GM12891 (cell line): ENCODE data around the gene MAPK4.

ENCODE experiments used
- DNase-seq: peaks from one replicate; pipeline ENCODE4 v3.0.0; 2011; ENCODE audit warnings: low spot score; ENCODE audit not compliant: insufficient read length
- FAIRE-seq: peaks from 2 replicates; lab custom pipeline; 2011; peaks lifted over from hg19 to GRCh38; lab: Jason Lieb, UNC
- PAX5 ChIP-seq: IDR thresholded peaks from 2 replicates; pipeline ENCODE4 v1.6.1; 2011; ENCODE audit warnings: low read length, moderate library complexity, mild to moderate bottlenecking; ENCODE audit not compliant: insufficient read depth, severe bottlenecking
- POLR2A ChIP-seq: IDR thresholded peaks from 2 replicates; pipeline ENCODE4 v1.6.1; 2011; ENCODE audit warnings: low read depth, low read length, control low read depth
- POLR2AphosphoS5 ChIP-seq: IDR thresholded peaks from 2 replicates; pipeline ENCODE4 v1.6.1; 2011; ENCODE audit warnings: low read depth, low read length, control low read depth
- POU2F2 ChIP-seq: IDR thresholded peaks from 2 replicates; pipeline ENCODE4 v1.6.1; 2011; ENCODE audit warnings: low read depth, mild to moderate bottlenecking, control low read depth, low read length, moderate library complexity
- SPI1 ChIP-seq: IDR thresholded peaks from 2 replicates; pipeline ENCODE4 v1.6.1; 2011; ENCODE audit warnings: low read depth, low read length, control low read depth
- TAF1 ChIP-seq: IDR thresholded peaks from 2 replicates; pipeline ENCODE4 v1.6.1; 2011; ENCODE audit warnings: low read depth, low read length, control low read depth

The MAPK4 gene

DNA sequence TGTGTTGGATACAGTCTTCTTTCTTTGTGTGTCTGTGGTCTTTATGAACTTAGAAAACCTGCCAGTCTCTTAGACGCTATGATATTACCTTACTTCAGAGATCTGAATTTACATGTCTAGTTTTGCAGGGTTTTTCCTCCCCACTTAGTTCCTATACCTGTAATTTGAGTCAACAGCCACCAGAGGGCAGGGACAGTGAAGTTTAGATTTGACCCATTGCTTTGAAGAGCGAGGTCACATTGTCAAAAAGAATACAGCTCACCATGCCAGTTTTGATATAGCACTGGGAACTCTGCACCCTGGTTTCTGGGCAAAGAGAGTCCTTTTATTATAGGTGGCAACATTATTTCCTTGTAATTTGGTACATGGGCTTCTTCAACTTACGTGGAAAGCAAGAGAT is 102.3 kb downstream of the MAPK4 start:
- peak; percentile 43 for FAIRE-seq
- no peak for TF ChIP-seq PAX5
- no peak for TF ChIP-seq POLR2AphosphoS5
- no peak for TF ChIP-seq SPI1
- TF ChIP-seq TAF1: no peak
- no peak for TF ChIP-seq POLR2A
- no peak for TF ChIP-seq POU2F2
- DNase-seq: peak; percentile 33

DNA sequence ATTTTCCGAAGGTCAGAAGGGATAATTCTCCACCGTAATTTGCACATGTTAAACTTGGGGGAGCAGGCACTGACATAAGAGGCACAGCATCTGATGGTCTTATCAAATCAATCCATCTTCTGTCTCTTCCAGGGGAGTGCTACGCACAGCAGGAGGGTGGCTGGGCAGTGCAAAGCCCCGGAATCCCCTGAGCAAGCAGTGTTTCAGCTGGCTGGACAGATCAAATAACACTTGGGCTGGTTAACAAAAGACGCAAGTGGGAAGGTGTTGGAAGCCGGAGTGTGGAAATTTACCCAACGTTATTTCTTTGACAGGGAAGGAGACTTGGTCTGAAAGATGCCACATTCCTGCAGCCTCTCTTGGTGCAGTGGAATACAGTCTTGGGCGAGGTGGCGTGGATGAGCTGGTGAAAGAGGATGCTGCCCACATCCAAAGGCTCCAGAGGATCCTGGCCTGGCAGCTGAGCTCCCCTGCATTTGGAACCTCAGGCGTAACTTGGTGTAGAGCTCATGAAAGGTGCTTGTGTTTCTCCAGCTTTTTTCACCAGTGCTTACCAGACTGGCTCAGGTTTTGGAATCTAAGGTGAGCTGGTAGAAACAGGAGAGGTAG is 103.0 kb downstream of the MAPK4 start:
- DNase-seq (no peak), FAIRE-seq (no peak)
- TF ChIP-seq POU2F2 (no peak), SPI1 (no peak), POLR2A (no peak), PAX5 (no peak), POLR2AphosphoS5 (no peak)

- DNase-seq (no peak), FAIRE-seq (no peak)
- TF ChIP-seq POU2F2 (no peak), POLR2A (no peak), TAF1 (no peak)
Observed at GRCh38 chr18:50663626-50664441, 103.9 kb downstream of the MAPK4 start.

GRCh38 chr18:50665015-50665414 is 105.1 kb downstream of the MAPK4 start:
- FAIRE-seq (no peak), DNase-seq (no peak)
- TF ChIP-seq POLR2A (no peak), SPI1 (no peak), POU2F2 (no peak), PAX5 (no peak), TAF1 (no peak), POLR2AphosphoS5 (no peak)

DNA sequence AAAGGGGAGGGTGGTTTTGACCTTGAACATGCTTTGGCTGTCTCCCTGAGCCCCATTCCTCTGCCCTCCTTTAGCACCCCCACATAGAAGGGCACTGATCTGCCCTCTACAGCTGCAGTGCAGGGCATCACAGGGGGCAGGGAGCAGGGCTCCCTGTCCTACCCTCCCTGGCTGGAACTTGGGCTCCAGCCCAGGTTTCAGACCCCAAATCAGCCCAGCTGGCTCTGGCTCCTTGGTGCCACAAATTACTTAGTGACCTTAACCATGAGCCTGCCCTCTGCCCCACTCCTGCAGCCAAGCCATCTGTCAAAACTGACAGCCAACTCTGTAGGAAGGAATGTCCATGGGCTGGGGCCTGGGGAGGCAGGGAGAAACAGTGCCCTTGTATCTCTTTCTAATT is 105.6 kb downstream of the MAPK4 start:
- TF ChIP-seq PAX5: no peak
- no peak for TF ChIP-seq POLR2A
- no peak for TF ChIP-seq POLR2AphosphoS5
- no peak for TF ChIP-seq SPI1
- no peak for TF ChIP-seq TAF1
- no peak for TF ChIP-seq POU2F2
- no peak for FAIRE-seq
- no peak for DNase-seq

GRCh38 chr18:50666536-50666935 is 106.6 kb downstream of the MAPK4 start:
- FAIRE-seq: no peak
- DNase-seq: no peak
- TF ChIP-seq POU2F2 (no peak), TAF1 (no peak), POLR2A (no peak), POLR2AphosphoS5 (no peak), SPI1 (no peak), PAX5 (no peak)

DNA sequence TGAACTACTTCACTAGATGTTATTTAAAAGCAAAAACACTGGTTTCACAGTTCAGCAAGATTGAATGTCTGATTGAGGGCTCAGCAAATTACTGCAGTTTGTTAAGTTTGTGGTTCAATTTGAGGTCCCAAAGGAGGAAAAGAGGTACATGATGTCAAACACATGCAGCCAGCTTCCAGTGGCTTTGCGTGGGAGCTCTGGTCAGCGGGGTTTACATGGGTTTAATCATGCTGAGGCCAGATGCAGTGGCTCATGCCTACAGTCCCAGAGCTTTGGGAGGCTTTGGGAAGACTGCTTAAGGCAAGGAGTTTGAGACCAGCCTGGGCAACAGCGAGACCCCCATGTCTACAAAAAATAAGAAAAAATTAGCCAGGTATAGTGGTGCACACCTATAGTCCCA is 111.5 kb downstream of the MAPK4 start:
- TF ChIP-seq POLR2AphosphoS5 (no peak), POU2F2 (no peak)
- no peak for FAIRE-seq

GRCh38 chr18:50674307-50674980 is 114.6 kb downstream of the MAPK4 start:
- TF ChIP-seq POLR2AphosphoS5 (no peak), SPI1 (no peak), TAF1 (no peak), PAX5 (no peak), POLR2A (no peak), POU2F2 (no peak)
- FAIRE-seq (no peak), DNase-seq (no peak)

More for the DNA sequence above, 111.5 kb downstream of the MAPK4 start:
- DNase-seq: no peak

GRCh38 chr18:50675043-50675442 is 115.2 kb downstream of the MAPK4 start:
- FAIRE-seq (no peak), DNase-seq (no peak)
- no peak for TF ChIP-seq SPI1
- no peak for TF ChIP-seq POLR2AphosphoS5
- TF ChIP-seq POLR2A: no peak
- TF ChIP-seq PAX5: no peak
- no peak for TF ChIP-seq TAF1
- no peak for TF ChIP-seq POU2F2
